ENCODE data around the gene PDE6G.

Gene PDE6G

DNA sequence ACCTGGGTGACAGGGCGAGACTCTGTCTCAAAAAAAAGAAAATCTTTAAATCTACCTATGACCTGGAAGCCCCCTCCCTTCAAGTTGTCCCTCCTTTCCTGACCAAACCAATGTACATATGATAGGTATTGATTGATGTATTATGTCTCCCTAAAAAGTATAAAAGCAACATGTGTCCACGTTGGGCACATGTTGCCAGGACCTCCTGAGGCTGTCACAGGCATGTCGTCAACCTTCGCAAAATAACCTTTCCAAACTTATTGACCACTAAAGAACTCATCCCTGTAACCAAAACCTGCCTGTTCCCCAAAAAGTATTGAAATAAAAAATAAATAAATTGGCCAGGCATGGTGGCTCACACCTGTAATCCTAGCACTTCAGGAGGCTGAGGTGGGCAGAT is 5.7 kb upstream of the PDE6G start:
- DNase-seq (ENCODE audit: low spot score): no peak

DNA sequence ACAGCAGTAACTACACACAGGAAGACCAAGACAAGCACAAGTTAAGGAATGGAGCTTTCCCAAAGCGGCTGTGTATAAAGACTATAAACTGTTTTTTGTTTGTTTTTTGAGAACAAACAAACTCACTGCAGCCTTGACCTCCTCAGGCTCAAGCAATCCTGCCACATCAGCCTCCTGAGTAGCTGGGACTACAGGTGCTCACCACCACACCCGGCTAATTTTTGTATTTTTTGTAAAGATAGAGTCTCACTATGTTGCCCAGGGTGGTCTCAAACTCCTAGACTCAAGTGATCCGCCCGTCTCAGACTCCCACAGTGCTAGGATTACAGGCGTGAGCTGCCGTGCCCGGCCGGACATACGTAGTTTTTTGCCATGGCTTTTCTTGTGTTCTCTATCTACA is 4.1 kb upstream of the PDE6G start:
- no peak for DNase-seq (ENCODE audit: low spot score)

DNA sequence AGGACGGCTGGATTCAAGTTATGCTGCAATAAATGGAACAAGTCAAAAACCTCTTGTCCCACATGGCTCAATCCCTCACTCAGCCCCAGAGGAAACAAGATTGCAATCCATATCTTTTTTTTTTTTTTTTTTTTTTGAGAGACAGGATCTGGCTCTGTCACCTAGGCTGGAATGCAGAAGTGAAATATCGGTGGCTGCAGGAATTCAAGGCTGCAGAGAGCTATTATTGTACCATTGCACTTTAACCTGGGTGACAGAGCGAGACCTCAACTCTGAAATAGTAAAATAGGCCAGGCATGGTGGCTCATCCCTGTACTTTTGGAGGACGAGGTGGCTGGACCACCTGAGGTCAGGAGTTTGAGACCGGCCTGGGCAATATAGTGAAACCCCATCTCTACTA is 2.7 kb upstream of the PDE6G start:
- DNase-seq (ENCODE audit: low spot score): no peak

DNA sequence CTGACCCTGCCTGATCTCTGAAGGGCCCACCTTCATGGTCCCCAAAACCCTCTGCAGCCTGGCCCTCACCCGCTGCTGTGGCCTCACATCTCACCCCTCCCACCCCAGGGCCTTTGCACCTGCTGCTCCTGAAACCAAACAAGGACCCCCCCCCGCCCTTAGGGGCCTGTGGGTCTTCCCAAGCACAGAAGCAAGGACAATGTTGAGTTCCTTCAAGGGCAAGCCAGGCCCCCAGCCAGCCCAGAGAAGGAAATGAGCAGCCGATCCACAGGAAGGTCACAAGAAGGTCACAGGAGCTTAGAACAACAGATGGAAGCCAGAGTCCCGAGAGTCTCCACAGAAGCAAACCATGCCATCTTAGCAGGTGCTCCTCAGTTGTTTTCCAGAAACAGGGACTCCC is 493 bp upstream of the PDE6G start:
- DNase-seq (ENCODE audit: low spot score): no peak

DNA sequence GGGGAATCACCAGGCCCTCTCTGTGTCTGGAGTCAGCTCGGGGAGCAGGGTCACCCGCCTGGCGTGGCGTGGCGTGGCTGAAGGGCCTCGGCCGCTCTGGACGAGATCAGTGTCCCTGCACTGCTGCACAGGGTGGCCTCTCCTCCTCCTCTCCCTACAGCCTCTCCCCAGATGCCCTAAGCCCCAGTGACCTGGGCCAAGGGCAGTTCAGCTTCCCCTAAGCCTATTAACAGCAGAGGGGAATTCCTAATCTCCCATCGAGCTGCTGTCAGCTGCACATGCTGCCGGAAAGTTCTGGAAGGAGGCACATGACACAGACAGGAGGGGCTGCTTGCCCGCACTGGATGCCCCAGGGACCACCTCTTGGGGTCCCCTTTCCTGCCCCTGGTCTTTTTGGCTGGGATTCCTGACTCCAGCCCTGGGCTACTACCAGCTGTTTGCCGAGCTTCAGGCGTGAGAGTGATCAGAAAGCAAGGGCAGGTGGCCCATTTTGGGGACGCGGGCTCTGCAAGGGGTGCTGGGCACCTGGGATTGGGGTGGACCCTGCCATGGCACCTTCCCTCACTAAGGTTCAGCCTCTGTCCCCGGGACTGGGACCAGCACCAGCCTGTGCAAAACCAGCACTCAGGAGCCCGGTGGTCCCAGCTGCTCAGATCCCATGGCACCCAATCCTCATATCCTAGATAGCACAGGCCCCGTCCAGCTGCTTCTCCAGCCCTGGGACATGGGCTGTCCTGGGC is 794 bp downstream of the PDE6G start:
- DNase-seq (ENCODE audit: low spot score): no peak

DNA sequence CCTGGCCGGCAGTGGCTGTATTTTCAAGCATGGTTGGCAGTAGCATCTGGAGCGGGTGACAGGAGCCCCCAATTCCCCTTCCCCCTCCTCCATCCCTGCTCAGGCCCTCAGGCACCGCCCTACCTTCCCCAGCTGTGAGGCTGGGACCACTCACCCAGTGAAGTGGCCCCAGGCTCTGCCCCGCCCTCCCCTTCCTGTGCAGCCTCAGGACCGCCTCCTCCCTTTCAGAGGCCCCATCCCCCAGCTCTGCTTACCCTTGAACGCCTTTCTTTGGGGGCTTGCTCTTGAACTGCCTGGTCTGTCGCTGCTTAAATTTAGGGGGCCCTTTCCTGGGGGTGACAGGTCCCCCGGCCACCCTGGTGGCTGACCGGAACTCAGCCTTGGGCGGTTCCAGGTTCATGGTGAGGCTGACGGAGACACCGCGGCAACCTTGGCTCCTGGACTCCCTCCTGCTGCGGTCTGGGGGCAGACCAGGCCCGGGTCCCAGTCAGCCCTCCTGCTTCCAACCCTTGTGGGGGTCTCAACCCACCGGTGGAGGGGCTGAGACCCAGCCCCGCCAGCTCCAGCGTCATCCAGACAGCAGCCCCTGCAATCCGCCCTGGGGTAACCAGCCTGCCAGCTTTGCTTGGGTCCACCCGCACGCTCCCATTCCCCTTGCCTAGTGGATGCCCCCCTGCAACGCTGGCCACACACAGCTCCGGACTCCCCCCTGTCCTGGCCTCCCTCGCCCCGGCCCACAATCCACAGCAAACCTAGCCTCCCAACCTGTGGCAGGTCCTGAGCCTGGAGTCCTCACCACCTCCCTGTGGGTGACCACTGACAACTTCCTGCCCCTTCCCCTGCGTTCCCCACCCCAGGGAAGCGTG is 3.2 kb downstream of the PDE6G start:
- DNase-seq (ENCODE audit: low spot score): no peak

DNA sequence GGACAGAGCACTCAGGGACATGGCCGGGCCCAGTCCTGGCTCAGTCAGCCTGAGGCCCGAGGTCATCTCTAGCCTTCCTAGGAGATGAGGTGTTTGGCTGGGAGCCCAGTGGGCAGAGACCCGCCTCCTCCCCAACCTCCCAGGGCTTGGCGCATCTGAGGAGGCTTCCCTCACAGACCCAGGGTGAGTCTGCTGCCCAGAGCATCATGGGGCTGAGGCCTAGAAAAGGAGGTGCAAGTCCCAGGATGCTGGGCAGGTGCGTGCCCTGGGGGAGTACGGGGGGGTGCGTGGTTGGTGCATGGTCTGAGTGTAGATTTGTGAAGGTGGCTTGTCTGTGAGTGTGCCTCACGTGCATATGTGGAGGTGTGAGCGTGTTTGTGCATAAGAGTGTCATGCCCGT is 4.7 kb downstream of the PDE6G start:
- no peak for DNase-seq (ENCODE audit: low spot score)

DNA sequence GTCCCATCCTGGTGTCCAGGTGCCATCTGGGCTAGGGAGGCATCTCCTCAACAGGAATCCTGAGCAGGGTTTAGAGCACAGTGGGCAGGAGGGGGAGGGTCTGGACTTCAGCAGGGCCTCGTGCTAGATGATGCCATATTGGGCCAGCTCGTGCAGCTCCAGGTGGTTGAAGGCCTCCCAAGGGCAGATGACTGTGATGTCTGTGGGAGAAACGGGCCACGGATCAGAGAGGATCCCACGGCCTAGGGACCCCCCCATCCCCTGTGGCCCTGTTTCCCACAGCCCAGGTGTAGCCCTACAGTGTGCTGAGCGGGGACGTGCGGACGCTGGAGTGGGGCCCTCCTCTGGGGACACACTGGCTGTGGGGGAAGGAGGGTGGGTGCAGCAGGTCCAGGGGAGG is 5.4 kb downstream of the PDE6G start:
- no peak for DNase-seq (ENCODE audit: low spot score)

DNA sequence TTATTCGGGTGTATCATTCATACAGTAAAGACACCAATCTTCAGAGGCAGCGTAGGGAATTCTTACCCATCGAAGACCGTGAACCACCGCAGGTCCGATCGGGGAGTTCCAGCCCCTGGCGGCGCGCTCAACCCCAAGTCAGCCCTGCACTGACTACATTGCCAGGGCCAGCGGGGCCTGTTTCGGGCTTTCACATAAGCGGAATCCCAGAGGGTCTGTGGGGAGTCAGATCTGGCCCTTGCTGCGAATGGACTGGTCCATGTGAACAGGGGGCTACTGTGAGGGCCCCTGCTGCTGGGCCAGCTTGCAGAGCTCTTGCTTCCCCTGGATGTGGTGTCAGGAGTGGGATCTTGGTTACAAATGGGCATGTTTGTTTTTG is 7.6 kb downstream of the PDE6G start:
- DNase-seq (ENCODE audit: low spot score): no peak

DNA sequence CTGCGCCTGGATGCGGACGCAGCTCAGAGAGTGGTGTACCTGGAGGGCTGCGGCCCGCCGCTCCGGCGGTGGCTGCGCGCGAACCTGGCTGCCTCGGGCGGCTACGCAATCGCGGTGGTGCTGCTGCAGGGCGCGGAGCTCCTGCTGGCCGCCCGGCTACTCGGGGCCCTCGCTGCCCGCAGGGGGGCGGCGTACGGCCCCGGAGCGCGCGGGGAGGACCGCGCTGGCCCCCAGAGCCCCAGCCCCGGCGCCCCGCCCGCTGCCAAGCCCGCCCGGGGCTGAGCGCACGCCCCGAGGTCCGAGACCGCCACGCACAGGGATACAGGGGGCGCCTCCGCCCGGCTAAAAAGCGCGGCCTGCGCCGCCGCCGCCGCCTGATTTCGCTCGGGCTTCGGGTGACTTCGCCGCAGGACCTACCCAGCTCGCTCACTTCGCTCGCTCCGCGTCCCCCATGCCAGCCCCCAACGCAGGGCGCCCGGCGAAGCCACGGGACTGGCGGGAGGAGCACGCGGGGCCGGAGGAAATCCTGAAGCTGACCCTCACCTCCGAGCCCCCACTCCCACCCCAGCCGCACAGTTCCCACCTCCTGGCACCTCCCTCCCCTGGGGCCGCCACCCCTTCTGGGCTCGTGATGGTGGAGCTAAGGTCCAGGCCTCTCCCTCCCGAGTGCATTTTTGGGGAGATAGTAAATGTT is 8.2 kb downstream of the PDE6G start:
- DNase-seq (ENCODE audit: low spot score): no peak

DNA sequence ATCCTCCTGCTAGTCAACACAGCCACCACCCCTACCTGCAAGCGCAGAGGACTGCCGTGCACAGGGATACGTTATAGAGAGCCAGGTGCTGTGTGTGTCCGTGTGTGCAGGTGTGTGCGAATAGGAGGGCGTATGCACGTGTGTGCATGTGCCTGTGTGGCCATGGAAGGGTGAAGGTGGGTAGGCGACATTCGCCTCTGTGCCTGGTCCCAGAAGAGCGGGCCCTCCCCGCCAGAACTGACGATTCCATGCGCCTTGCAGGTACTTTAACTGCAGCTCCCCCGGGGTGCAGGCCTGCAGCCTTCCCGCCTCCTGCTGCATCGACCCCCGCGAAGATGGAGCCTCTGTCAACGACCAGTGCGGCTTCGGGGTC is 8.7 kb downstream of the PDE6G start:
- DNase-seq (ENCODE audit: low spot score): no peak

DNA sequence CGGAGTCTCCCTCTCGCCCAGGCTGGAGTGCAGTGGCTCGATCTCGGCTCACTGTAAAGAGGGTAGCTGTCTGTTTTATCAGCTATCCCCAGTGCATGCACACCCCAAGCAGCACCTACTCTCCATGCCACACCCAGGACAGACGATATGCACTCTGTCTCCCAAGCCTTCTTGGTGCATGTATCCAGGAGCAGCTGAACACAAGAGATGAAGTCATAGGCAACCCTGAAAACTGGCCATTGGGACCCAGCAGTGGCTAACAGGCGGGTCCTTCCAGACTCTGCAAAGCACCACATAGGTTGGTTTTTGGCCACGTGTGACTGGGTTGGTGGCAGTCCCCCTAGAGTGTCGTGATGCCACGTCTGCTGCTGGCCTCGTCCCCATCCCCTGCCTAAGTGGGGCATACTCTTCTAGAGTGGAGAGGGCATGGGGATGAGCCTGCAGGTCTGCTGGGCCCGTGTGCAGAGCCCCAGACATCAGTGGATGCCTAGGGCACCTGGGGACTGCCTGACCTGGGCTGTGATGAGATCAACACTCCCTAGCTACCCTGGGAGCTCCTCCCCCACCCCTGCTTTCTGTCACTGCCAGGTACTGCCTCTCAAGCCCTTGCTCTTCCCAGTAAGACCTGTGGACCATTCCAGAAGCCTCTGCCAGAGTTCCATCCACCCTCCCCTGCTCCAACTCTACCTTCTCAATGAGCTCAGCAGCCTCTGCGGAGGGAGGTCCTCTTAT is 9.3 kb downstream of the PDE6G start:
- DNase-seq (ENCODE audit: low spot score): no peak

DNA sequence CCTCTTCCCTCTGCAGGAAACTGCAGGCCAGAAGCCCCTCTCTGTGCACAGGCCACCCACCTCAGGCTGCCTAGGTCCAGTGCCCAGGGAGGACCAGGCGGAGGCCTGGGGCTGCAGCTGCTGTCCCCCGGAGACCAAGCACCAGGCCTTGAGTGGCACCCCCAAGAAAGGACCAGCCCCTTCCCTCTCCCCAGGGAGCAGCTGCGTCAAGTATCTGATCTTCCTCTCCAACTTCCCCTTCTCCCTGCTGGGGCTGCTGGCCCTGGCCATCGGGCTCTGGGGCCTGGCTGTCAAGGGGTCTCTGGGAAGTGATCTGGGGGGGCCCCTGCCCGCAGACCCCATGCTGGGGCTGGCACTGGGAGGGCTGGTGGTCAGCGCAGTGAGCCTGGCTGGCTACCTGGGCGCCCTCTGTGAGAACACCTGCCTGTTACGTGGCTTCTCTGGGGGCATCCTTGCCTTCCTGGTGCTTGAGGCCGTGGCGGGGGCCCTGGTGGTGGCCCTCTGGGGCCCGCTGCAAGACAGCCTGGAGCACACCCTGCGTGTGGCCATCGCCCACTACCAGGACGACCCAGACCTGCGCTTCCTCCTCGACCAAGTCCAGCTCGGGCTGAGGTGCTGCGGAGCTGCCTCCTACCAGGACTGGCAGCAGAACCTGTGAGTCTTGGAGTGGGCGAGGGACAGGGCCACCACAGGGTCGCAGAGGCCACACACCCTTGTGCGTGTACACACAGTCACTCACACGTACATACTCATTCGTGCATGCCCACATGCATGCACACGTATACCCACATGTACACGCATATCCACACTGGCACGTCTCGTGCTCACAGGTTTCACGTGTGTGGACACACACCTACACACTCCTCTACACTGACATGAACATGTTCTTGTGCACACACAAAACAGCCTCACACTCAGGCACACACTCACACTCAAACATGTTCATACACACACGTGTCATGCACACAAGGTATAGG is 11.1 kb downstream of the PDE6G start:
- DNase-seq (ENCODE audit: low spot score): no peak

DNA sequence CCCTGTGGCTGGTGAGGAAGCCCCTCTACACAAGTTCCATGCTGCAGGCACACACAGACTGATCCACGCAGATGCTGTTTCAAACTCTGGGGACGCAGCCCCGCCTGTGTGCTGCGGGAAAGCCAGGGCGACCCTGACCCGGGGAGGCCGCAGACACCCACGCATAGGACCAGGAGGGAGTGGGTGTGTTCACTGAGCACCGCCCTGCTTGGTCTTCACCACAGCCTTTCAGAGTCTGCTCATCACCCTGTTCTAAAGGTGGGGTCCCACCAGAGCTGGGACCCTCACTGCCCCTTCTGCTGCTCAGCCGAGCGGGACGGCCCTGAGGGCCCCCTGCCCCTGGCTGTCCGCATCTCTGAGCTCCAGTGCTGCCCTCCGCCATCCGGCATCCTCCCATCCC is 11.8 kb downstream of the PDE6G start:
- no peak for DNase-seq (ENCODE audit: low spot score)

DNA sequence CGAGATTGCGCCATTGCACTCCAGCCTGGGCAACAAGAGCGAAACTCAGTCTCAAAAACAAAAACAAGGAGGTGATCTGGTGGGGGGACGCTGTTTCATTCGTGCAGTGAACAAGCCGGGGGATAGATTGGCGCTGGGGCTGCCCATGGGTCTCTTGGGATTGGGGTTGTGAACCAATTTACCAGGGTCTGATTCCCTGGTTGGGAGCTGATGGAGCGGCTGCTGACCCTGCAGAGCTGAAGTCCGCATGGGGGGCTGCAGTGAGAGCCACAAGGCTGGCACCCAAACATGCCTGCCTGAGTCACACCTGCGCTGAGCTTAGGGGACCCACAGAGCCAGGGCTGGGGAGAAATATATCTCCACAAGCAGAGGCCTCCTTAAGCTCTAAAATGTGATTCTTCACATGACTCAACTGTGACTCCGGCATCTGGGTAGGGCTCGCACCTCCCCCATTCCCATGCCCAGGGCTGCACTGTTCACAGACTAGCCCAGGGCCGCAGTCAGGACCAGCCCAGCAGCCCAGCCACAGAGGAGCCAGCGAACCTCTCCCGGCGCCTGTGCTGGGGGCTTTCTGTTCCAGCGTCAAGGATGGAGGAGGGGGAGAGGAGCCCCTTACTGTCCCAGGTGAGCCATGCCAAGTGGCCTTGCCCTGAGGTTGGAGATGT is 14.4 kb downstream of the PDE6G start:
- DNase-seq (ENCODE audit: low spot score): no peak

DNA sequence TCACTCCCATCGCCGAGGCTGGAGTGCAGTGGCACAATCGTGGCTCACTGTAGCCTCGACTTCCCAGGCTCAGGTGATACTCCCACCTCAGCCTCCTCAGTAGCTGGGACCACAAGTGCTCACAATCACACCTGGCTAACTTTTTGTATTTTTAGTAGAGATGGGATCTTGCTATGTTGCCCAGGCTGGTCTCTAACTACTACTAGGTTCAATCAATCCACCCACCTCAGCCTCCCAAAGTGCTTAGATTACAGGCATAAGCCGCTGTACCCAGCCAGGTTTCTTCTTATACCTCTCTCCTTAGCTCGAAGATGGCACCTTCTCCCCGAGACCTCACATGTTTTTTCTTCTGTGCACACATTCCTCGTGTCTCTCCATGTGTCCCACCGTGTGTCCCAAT is 16.3 kb downstream of the PDE6G start:
- DNase-seq (ENCODE audit: low spot score): no peak

DNA sequence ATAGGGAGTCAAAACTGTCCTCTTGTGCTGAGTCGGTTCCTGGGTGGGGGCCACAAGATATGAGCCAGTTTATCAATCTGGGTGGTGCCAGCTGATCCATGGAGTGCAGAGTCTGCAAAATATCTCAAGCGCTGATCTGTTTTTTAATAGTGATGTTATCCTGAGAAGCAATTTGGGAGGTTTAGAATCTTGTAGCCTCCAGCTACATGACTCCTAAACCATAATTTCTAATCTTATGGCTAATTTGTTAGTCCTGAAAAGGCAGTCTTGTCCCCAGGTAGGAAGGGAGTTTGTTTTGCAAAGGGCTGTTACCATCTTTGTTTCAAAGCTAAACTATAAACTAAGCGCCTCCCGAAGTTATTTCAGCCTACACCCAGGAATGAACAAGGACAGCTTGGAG is 17.7 kb downstream of the PDE6G start:
- no peak for DNase-seq (ENCODE audit: low spot score)

DNA sequence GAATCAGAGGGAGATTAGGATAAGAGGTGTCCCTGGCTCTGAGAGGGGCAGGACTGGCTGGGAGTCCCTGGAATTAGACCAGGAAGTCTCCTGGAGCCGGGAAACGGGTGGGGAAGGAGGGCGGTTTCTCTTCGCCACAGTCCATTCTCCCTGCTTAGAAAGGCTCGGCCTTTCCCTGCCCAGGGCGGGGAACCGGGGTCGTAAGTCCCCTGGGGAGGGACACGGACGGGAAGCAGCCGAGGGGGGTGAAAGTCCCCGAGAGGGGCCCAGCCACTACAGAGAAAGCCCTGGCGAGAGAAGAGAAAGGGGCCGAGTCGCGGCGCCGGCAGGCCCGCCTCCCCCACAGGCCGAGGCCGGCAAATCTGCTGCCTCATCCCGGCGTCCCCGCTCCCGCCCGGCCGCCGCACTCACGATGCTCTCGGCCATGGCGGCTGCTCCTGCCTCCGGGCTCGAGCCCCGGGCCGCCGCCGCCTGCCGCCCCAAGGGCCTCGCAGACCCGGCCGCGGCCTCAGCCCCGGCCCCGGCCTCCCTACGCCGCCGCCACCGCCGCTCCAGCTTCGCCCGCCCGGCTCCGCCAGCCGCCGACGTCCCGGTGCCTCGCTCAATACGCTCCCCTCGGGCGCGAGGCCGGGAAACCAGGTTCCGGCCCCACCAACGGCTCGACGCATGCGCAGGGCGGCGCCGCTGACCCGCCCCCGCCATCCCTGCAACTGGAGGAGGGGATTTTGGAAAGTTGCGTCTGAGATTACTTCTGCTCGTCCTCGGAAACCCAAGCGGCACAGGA is 19.6 kb downstream of the PDE6G start, which contains the start of the genes NPLOC4 and TSPAN10:
NPLOC4 (minus strand) TSS at position 608 of the 784 bp plus-strand sequence; CDS start at position 426, 182 bp downstream.
TSPAN10 (plus strand) TSS at position 692 of the 784 bp plus-strand sequence. CDS start 5,217 bp downstream, outside the sequence.
- DNase-seq (ENCODE audit: low spot score): peak; percentile 94

DNA sequence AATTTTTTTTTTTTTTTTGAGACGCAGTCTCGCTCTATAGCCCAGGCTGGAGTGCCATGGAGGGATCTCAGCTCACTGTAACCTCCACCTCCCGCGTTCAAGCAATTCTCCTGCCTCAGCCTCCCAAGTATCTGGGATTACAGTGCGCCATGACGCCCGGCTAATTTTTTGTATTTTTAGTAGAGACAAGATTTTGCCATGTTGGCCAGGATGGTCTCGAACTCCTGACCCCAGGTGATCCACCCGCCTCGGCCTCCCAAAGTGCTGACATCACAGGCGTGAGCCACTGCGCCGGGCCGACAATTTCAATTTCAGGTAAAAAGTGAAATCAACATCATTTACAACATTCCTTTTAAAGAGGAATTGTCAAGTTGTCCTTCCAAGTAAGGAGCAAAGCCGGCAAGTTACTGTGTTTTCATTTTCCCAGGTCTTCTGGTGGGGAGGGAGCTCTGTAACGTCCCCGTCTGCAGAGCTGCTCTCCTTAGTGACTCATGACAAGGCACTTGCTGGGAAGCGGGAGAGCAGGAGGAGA is 20.3 kb downstream of the PDE6G start:
- DNase-seq (ENCODE audit: low spot score): no peak

Measured in left forelimb (tissue), 1 donor.